HG03457 (cell line): ENCODE measurements around the gene ST8SIA4.

Experiments
- ATAC-seq: cut with Tn5 transposase; IDR thresholded peaks from one replicate; pipeline ENCODE4 v1.9.1; 2021; ENCODE audit warnings: moderate number of reproducible peaks; ENCODE audit not compliant: unreplicated experiment

ST8SIA4 gene

DNA sequence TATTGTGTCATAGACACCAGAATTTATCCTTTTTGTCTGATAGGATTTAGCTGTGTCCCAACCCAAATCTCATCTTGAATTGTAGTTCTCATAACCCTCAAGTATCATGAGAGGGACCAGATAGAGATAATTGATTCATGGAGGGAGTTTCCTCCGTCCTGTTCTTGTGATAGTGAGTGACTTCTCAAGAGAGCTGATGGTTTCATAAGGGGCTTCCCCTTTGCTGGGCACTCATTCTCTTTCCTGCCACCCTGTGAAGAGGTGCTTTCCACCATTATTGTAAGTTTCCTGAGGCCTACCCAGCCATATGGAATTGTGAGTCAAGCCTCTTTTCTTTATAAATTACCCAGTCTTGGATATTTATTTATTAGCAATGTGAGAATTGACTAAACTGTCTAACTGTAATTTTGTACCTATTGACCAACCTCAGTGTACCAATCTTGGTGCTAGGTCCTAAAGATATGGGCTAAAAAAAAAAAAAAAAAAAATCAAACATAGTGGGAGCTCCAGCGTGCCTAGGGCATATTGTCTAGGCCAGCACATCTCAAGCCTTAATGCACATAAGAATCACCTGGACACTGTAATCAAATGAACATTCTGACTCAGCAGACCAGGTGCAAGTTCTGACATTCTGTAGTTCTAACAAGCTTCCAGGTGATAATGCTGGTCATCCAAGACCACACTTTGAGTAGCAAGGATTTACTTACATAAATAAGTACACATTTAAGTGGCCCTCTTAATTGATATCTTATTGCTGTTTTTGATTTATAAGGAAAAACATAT lies 30.5 kb downstream of the ST8SIA4 start:
- ATAC-seq, result peak; percentile 73

DNA sequence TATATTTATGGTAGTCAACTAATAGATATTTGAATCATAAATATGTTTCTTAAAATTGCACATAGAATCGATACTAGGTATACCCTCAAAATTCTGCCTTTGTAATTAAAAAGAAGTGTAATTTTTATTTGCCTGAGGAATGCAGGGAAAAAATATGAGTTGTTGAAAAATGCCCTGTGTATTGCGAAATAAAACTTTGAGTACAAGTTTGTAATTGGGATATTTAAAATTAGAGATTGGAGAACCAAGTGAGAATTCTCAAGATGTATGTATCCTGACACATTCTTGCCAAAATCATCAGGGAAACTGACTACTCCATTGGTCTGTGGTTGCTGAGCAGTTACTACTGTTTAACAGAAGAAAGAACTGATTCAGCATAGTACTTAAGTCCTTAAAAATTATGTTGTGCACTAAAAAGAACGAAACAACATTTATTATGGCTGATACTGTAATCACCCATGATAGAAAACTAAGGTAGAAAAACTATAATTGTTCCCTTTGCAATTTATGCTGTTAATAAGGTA lies 36.0 kb downstream of the ST8SIA4 start:
- no peak for ATAC-seq

- no peak for ATAC-seq
Observed at GRCh38 chr5:100864931-100865330, 38.2 kb downstream of the ST8SIA4 start.

- ATAC-seq, result no peak
Observed at GRCh38 chr5:100863739-100864138, 39.3 kb downstream of the ST8SIA4 start.

DNA sequence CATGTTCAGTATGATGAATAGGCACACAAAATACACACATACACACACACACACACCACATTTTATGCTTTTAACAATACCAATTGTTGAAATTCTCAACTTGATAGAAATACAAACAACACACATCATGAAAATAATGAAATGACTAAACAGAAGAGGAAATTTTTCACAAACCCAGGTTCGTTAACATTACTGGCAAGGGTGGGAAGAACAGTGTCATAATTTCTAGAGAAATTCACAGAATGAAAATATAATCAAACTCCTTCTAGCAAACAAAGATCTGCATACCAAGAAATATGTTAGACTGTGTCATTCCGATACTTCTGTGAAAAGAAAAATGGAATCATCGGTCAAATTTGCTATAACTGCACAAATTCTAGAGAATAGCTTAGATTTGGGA lies 41.9 kb downstream of the ST8SIA4 start:
- ATAC-seq, result no peak

GRCh38 chr5:100860407-100860806 lies 42.7 kb downstream of the ST8SIA4 start:
- peak; percentile 49 for ATAC-seq

GRCh38 chr5:100858987-100859545 lies 44.0 kb downstream of the ST8SIA4 start:
- no peak for ATAC-seq

- no peak for ATAC-seq
Observed at GRCh38 chr5:100856462-100856861, 46.6 kb downstream of the ST8SIA4 start.

- ATAC-seq, result no peak
Observed at GRCh38 chr5:100855937-100856430, 47.1 kb downstream of the ST8SIA4 start.

DNA sequence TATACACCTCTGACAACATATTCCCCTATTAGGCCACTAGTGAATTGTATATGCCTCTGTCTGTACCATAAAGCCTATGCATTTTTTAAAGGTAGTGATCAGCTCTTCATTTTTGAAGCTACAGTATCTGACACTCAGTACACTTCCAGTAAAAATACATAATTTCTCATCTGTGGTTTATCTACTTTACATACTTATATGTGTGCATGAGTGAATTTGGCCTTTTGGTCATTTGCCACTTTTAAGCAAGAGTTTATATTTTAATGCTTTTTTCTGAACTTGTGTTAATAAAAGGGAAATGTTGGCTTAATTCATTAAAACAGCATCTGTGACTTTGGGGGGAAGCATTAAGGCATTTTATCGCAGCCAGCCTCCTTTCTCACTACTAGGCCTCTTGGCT lies 47.8 kb downstream of the ST8SIA4 start:
- no peak for ATAC-seq

GRCh38 chr5:100854591-100854990 lies 48.5 kb downstream of the ST8SIA4 start:
- no peak for ATAC-seq

DNA sequence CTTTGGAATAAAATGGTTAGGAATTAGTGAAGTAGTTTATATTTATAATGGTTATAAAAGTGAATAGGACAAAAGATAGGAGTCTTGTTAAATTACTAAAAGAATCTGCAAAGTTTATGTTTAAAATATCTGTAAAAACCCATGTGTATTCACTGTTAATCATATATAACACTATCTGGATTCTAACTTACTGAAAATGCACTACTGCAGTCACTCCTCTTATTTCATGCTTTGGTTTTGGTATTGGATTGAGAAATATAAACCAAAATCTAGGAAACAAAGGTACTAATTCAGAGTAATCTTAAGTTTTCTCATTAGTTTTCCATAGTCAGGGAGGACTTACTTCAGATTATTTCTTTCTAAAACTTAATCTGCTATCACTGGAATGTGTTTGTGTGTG lies 49.5 kb downstream of the ST8SIA4 start:
- ATAC-seq, result no peak

GRCh38 chr5:100852988-100853449 lies 50.1 kb downstream of the ST8SIA4 start:
- peak; percentile 94 for ATAC-seq

DNA sequence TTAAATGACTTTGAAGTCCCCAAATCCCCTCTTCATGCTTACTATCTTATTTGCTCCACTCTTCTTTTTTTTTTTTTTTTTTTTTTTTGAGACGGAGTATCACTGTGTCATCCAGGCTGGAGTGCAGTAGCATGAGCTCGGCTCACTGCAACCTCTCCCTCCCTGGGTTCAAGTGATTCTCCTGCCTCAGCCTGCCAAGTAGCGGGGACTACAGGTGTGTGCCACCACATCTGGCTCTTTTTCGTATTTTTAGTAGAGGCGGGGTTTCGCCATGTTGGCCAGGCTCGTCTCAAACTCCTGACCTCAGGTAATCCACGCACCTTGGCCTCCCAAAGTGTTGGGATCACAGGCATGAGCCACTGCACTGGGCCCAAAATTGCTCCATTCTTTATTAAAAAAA lies 51.0 kb downstream of the ST8SIA4 start:
- ATAC-seq, result no peak

DNA sequence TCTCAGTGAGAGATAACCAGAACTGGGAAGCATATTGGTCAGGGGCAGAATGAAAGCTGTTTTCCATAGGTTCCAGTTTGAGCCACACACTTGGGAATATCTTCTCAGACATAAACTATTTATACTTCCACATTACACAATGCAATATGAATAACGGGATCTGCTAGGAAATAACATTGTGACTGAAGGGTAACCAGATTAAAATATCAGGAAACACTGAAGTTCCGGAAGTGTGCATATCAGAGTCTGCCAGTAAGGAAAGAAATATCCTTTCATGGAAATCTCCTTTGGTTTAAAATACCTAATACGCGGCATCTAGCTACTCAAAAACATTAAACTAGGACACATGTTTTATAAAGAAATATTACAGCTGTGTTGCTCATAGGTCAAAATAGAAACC lies 56.3 kb downstream of the ST8SIA4 start:
- ATAC-seq, result no peak

- ATAC-seq, result no peak
Observed at GRCh38 chr5:100842080-100842479, 61.0 kb downstream of the ST8SIA4 start.

DNA sequence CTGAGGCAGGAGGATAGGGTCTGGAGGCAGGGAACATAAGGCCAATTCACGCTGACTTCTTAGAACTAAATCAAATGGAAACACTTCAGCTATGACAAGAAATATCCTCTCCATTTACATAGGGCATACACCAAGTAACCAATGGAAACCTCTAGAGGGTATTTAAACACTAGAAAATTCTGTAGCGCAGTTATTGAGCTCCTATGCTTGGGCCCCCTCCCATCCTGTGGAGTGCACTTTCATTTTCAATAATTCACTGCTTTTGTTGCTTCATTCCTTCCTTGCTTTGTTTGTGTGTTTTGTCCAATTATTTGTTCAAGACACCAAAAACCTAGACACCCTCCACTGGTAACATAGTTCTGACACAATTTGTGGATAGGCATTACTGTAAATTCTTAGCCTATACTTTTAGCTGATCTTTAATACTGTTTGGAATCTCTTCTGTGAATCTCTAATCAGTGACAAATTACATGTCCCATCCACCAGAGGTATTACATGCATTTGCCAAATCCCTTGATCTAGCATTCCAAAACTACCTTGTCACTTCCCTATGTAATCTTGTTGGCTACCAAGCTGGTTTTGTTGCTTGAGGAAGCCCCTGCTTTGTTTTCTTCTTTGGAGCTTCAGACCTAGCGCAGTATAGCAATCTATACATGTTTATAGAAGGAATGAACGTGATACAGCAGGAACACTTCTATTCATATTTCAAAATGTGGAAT lies 61.6 kb downstream of the ST8SIA4 start:
- no peak for ATAC-seq

DNA sequence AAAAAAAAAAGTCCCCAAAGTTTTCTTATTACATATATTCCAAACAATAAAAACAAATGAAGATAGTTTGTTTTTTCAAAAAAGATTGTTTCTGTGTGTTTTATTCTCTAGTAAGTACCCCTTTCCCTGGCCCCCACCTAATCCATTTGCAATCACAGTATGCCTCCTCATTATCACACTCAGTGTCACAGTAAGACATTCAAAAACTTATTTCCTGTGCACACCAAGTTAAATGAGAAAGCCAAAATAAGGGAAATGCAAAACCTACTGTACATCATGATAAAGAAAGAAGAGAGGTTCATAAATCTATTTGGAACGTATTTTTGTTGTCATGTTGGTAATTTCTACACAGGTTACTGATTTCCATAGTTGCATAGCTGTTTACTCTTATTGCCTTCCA lies 62.3 kb downstream of the ST8SIA4 start:
- ATAC-seq, result no peak

GRCh38 chr5:100840370-100840769 lies 62.7 kb downstream of the ST8SIA4 start:
- ATAC-seq, result peak; percentile 80

- ATAC-seq, result no peak
Observed at GRCh38 chr5:100838048-100838473, 65.0 kb downstream of the ST8SIA4 start.

DNA sequence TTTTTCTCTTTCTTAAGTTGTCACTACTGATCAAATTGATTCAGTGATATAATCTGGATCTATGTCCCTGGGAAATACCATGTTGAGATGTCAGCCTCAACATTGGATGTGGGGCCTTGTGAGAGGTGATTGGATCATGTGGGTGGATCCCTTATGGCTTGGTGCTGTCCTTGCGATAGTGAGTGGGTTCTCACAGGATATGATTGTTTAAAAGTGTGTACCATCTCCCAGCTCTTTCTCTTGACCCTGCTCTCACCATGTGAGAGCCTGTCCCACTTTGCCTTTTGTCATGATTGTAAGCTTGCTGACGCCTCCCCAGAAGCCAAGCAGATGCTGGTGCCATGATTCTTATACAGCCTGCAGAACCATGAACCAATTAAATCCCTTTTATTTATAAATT lies 68.6 kb downstream of the ST8SIA4 start:
- no peak for ATAC-seq
